Kidney capillary endothelial cell (primary cell): ENCODE results near the gene IFI27L1.

Source experiments
- DNase-seq: peaks from one replicate; pipeline ENCODE4 v3.0.0-alpha.2; 2018; ENCODE audit warnings: low spot score

Gene IFI27L1

DNA sequence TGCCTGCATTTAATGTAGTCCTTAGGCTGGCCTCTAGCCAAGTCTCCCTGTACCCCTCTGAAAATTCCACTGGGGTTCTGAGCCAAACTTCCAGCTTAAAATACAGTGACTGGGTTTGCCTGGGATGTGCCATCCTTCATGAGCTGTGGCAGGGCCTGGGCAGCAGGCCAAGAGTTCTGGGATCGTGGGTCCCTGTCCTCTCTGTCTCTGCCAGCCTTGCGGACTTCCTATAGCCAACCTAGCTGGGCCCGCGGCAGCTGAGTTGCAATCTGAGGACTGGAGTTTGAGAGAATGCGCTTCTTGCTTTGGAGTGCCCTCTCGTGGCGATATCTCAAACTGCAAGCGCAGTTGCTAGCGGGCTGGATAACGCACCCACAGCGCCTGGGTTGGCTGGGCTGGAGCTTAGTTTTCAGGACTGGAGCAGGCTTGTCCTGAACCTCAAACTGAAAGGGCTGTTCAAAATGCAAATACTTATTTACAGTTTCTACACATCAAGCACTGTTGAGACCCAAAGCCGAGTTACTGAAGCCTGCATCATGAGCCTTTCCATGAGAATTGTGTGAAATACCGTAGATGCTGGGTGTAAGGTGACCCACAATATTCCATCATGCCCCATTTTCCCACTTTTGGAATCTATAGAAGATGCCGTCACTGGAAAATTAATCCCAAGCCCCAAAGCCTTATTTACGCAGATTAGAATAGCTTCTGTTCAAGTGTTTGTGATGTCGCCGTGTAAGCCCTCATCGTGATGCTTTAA, 55.6 kb downstream of the IFI27L1 start:
- peak; percentile 63 for DNase-seq

DNA sequence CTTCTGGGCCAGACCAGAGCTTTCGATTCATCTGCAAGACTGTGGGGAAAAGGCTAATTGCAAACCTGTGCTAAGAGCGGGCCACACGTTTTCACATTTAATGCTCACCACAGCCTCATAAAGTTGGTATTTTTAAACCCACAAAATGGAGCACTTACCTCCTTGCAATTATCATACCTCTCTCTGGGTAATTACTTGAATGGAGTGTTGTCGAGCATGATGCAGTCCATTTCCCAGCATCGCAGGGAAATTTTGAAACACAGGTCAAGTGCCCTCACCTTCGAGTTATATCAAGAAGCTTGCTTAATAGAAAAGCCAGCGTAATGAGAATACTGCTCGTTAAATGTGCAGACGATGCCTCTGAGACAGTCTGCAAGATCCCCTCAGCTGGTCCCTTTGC, 57.1 kb downstream of the IFI27L1 start:
- no peak for DNase-seq

DNA sequence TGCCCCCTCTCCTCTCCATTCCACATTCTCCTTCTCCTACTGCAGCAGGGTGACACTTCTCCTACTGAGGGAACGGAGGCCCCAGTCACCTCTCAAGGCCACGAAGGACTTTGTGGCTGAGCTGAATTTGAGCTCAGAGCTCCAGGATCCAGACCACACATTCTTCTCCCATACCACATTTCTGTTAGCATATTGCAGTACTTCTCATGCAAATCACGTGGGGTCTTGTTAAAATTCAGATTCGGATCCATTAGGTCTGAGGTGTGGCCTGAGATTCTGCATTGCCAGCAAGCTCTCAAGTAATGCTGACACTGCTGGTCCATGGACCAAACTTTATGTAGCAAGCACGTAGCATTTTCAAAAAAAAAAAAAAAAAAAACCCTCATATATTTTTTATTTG, 57.9 kb downstream of the IFI27L1 start:
- DNase-seq = no peak

DNA sequence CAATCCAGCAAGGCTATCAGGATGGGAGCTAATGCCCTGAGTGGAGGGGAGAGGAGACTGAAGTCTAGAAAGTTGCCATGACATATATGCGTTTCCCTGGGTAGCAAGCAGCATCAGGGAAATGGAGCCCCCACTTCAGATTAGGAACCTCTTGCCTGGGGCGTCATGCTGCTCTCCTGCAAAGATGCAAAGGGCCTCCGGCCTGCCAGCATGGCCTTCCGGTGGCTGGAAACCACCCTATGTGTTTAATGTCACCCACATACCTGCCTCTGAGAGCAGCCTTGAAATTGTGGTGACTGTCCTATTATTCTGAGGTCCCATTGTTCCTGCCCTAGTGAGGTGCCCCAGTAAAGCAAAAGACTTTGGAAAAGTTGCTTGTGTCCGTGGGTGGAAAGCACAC, 58.3 kb downstream of the IFI27L1 start:
- DNase-seq = no peak

DNA sequence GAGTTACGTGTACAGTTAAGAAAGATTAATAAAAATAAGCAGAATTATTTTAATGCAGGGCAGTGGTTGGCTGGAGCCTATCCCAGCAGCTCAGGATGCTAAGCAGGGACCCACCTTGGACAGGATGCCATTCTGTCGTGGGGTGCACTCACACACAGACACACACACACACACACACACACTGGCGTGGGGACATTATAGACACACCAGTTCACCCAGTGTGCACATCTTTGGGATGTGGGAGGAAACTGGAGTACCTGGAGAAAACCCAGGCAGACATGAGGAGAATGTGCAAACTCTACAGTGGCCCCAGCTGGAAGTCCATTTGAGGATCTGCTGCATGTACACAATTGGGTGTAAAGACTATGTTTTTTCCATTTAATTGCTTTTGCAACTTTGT, 61.1 kb downstream of the IFI27L1 start:
- DNase-seq = no peak

DNA sequence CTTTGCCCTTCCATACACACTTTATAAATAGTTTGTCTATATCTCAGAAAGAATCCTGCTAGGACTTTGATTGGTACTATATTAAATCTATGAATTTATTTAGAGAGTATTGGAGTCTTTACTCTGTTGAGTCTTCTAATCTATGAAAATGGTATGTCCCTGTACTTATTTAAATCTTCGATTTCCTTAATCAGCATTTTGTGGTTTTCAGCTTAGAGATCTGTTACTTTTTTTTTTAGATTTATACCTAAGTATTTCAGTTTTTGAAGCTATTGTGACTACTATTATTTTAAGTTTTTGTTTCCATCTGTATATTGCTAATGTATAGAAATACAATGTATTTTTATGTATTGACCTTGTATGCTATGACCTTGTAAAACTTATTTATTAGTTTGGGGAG, 61.7 kb downstream of the IFI27L1 start:
- DNase-seq = no peak

DNA sequence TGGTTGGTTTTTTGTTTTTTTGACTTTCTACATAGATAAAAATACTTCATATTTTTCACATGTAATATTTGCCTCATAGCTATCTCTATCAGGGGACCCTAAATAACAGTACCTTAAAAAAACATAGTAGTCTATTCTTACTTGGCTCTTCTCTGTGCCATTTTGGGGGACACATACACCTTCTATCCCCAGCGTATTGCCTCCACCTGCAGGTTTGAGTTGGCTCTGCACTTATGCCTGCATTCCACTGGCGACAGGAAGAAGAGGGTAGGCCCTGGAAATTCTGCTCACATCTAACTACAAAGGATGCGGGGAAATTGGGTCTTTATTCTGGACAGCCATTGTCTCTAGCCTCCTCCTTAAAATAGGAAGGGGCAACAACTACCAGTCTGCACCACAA, 62.1 kb downstream of the IFI27L1 start:
- no peak for DNase-seq

DNA sequence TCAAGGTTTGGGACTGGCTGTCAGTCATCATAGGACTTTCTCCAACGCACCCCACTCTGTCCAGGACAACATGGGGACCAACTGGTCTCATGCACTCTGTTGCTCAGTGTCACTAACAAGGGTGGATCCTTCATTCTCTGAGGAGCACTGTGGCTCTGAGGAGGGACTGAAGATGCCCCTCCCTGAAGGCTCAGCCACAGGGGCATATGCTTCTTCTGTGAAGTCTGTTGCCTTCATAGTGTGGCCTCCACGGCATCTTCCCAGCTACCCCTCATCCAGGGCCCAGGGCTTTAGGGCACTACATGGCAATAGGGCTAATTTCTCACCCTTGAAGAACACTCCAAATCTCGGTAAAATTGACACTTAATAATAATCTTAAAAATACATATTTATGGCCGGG, 62.6 kb downstream of the IFI27L1 start:
- no peak for DNase-seq

DNA sequence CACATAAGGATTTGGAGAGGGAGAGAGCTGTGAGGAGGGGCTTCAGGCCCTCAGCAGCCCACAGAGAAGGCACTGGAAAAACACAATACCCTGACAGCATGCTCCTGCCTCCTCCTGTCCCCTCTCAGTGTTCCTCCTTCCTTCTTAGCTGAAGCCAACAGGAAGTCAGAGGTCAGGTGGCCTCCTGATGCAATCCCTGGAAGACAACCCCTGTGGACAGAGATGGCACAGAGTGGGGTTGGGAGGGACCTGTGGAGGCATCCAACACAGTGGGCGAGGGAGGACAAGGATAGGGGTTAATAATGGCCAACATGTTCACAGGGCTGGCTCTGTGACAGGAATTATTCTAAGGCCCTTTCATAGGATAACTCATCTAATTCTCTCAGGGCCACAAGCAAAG, 63.7 kb downstream of the IFI27L1 start:
- no peak for DNase-seq

DNA sequence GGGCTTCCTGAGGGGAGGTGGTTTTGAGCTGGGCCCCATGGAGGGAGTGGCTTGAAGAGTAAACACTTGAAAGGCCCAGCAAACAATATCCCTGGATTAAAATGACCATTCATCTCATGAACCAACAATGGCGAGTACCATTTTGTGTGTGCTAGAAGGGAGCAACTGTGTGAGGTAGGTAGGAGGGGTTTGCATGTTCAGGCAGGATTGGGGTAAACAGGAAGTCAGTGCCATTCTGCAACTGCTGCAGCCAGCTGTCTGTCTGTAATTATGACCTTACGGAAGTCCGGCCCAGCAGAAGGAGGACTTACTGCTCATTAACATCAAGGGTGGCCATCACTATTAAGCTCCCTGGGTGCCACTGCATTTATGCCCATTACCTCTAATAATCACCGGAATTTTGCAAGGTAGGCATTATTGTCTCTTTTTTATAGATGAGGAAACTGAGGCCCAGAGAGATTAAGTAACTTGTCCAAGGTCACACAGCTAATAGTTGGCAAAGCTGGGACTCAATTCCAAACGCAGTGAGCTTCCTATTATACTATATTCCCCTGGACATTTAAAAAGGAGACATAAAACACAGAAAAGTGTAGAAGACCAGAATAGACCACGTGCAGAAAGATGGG, 64.9 kb downstream of the IFI27L1 start:
- DNase-seq = no peak
